ENCODE data around the gene FOXO3.

The FOXO3 gene

GRCh38 chr6:108576709-108577108, 16.0 kb downstream of the FOXO3 start:
- H3K4me2 ChIP-seq (ENCODE audit: low read length), result no peak overlapping the region
- peaks cover 8% of the 10 kb centered on the region for H3K36me3 ChIP-seq (ENCODE audit: control insufficient read depth, low read length)
- no peak for TF ChIP-seq EZH2phosphoT487 (IDR thresholded peaks at IDR 0.05; ENCODE audit: borderline replicate concordance, low read length)
- no peak for TF ChIP-seq CTCF (IDR thresholded peaks at IDR 0.05; ENCODE audit: low read depth, low read length, poor library complexity, severe bottlenecking)
- H3K79me2 ChIP-seq (ENCODE audit: control insufficient read depth, low read length), result peaks cover 9% of the 10 kb centered on the region
- peaks cover 11% of the 10 kb centered on the region for H3K4me1 ChIP-seq (ENCODE audit: control insufficient read depth, low read length)
- H3K9me2 ChIP-seq (replicated peaks; ENCODE audit: control insufficient read depth, low read length), result no peaks in the 10 kb centered on the region
- no peaks in the 10 kb centered on the region for H4K20me1 ChIP-seq (ENCODE audit: control insufficient read depth, insufficient read depth, low read depth, low read length)
- H3K27ac ChIP-seq (ENCODE audit: low read depth, low read length), result no peak overlapping the region
- H3K9me3 ChIP-seq (ENCODE audit: control insufficient read depth, insufficient read depth, low read length), result no peaks in the 10 kb centered on the region
- no peaks in the 10 kb centered on the region for H3F3A ChIP-seq (ENCODE audit: control insufficient read depth, insufficient read depth)
- H3K27me3 ChIP-seq (ENCODE audit: control insufficient read depth, low read length), result no peaks in the 10 kb centered on the region
- no peak overlapping the region for H3K4me3 ChIP-seq (ENCODE audit: low read length)

GRCh38 chr6:108578166-108578565, 17.4 kb downstream of the FOXO3 start:
- Histone ChIP-seq H3K9me2 (replicated peaks; ENCODE audit: control insufficient read depth, low read length) (no peaks in the 10 kb centered on the region), H3K79me2 (ENCODE audit: control insufficient read depth, low read length) (peaks cover 17% of the 10 kb centered on the region), H3K4me2 (ENCODE audit: low read length) (no peak overlapping the region), H3K27me3 (ENCODE audit: control insufficient read depth, low read length) (no peaks in the 10 kb centered on the region), H3K36me3 (ENCODE audit: control insufficient read depth, low read length) (peaks cover 3% of the 10 kb centered on the region; the same call in 1 of the 2 replicates), H3K9me3 (ENCODE audit: control insufficient read depth, insufficient read depth, low read length) (no peaks in the 10 kb centered on the region), H4K20me1 (ENCODE audit: control insufficient read depth, insufficient read depth, low read depth, low read length) (no peaks in the 10 kb centered on the region), H3K4me1 (ENCODE audit: control insufficient read depth, low read length) (peaks cover 11% of the 10 kb centered on the region), H3F3A (ENCODE audit: control insufficient read depth, insufficient read depth) (no peaks in the 10 kb centered on the region), H3K27ac (ENCODE audit: low read depth, low read length) (no peak overlapping the region), H3K4me3 (ENCODE audit: low read length) (no peak overlapping the region)
- no peak for TF ChIP-seq EZH2phosphoT487 (IDR thresholded peaks at IDR 0.05; ENCODE audit: borderline replicate concordance, low read length)
- no peak for TF ChIP-seq CTCF (IDR thresholded peaks at IDR 0.05; ENCODE audit: low read depth, low read length, poor library complexity, severe bottlenecking)

- H3K4me2 ChIP-seq (ENCODE audit: low read length), result no peak overlapping the region
- H3K9me2 ChIP-seq (replicated peaks; ENCODE audit: control insufficient read depth, low read length), result no peaks in the 10 kb centered on the region
- no peak for TF ChIP-seq EZH2phosphoT487 (IDR thresholded peaks at IDR 0.05; ENCODE audit: borderline replicate concordance, low read length)
- no peaks in the 10 kb centered on the region for H3K9me3 ChIP-seq (ENCODE audit: control insufficient read depth, insufficient read depth, low read length)
- H3K27ac ChIP-seq (ENCODE audit: low read depth, low read length), result no peak overlapping the region
- peaks cover 3% of the 10 kb centered on the region; the same call in 1 of the 2 replicates for H3K36me3 ChIP-seq (ENCODE audit: control insufficient read depth, low read length)
- H3K79me2 ChIP-seq (ENCODE audit: control insufficient read depth, low read length), result peaks cover 23% of the 10 kb centered on the region
- peaks cover 11% of the 10 kb centered on the region for H3K4me1 ChIP-seq (ENCODE audit: control insufficient read depth, low read length)
- no peaks in the 10 kb centered on the region for H4K20me1 ChIP-seq (ENCODE audit: control insufficient read depth, insufficient read depth, low read depth, low read length)
- H3K27me3 ChIP-seq (ENCODE audit: control insufficient read depth, low read length), result no peaks in the 10 kb centered on the region
- H3F3A ChIP-seq (ENCODE audit: control insufficient read depth, insufficient read depth), result no peaks in the 10 kb centered on the region
- H3K4me3 ChIP-seq (ENCODE audit: low read length), result no peak overlapping the region
Observed at GRCh38 chr6:108578595-108579327, 18.0 kb downstream of the FOXO3 start.

GRCh38 chr6:108579328-108579721, 18.6 kb downstream of the FOXO3 start:
- Histone ChIP-seq H3K36me3 (ENCODE audit: control insufficient read depth, low read length) (peaks cover 3% of the 10 kb centered on the region; the same call in 1 of the 2 replicates), H3F3A (ENCODE audit: control insufficient read depth, insufficient read depth) (no peaks in the 10 kb centered on the region), H3K4me3 (ENCODE audit: low read length) (no peak overlapping the region), H3K9me3 (ENCODE audit: control insufficient read depth, insufficient read depth, low read length) (no peaks in the 10 kb centered on the region), H3K27ac (ENCODE audit: low read depth, low read length) (no peak overlapping the region), H4K20me1 (ENCODE audit: control insufficient read depth, insufficient read depth, low read depth, low read length) (no peaks in the 10 kb centered on the region), H3K4me2 (ENCODE audit: low read length) (no peak overlapping the region), H3K4me1 (ENCODE audit: control insufficient read depth, low read length) (peaks cover 11% of the 10 kb centered on the region), H3K27me3 (ENCODE audit: control insufficient read depth, low read length) (no peaks in the 10 kb centered on the region), H3K9me2 (replicated peaks; ENCODE audit: control insufficient read depth, low read length) (no peaks in the 10 kb centered on the region), H3K79me2 (ENCODE audit: control insufficient read depth, low read length) (peaks cover 29% of the 10 kb centered on the region)
- no peak for TF ChIP-seq CTCF (IDR thresholded peaks at IDR 0.05; ENCODE audit: low read depth, low read length, poor library complexity, severe bottlenecking)
- TF ChIP-seq EZH2phosphoT487 (IDR thresholded peaks at IDR 0.05; ENCODE audit: borderline replicate concordance, low read length), result no peak

Data from DOHH2 (cell line).